Urinary bladder (tissue), 4 donors: ENCODE data around the gene CNOT10. TPM values are rescaled to one million over a fixed set of nuclear protein-coding genes. Genes with fewer than 3 reads are reported as not detected.

Experiments used
- DNase-seq: peaks from one replicate; pipeline ENCODE4 v3.0.0-alpha.2; 2015; ENCODE audit errors: extremely low spot score
- H3K27ac ChIP-seq: one replicate; pipeline ENCODE4 v1.5.1; 2013; ENCODE audit warnings: low read depth, mild to moderate bottlenecking, moderate library complexity
- H3K36me3 ChIP-seq: one replicate; pipeline ENCODE4 v1.6.1; 2013; ENCODE audit warnings: mild to moderate bottlenecking, moderate library complexity; ENCODE audit not compliant: insufficient read depth
- H3K4me1 ChIP-seq: one replicate; pipeline ENCODE4 v1.6.1; 2013; ENCODE audit warnings: mild to moderate bottlenecking, moderate library complexity; ENCODE audit not compliant: insufficient read depth
- H3K4me3 ChIP-seq: one replicate; pipeline ENCODE4 v1.5.1; 2013; ENCODE audit warnings: low read depth, low read length
- whole genome bisulfite sequencing: extraction: QIAGEN DNeasy Blood & Tissue Kit; methylation state at CpG from one replicate; pipeline ENCODE4 v1.1.7; 2013; 5-methylcytosine and 5-hydroxymethylcytosine counted together
- polyA plus RNA-seq: library from polyadenylated mRNA; stranded (reverse); fragments of 200-250 nt; gene quantifications from one replicate; pipeline ENCODE4 v1.2.3, GENCODE V29; 2013
- total RNA-seq: library from RNA; depleted of rRNA; stranded (reverse); fragments of >200 nt; gene quantifications from one replicate; pipeline ENCODE4 v1.2.3, GENCODE V29; 2014
- donor health status: healthy with polysubstance abuse.
- donor health status: healthy.

CNOT10 gene
- total and polyA plus RNA-seq, 2 donors: 14.3 to 50.7 TPM

- H3K27ac ChIP-seq: no peak overlapping the region
- no peaks in the 10 kb centered on the region for H3K36me3 ChIP-seq
- no peak overlapping the region for H3K4me3 ChIP-seq
- DNase-seq: no peak
- H3K4me1 ChIP-seq: peaks cover 3% of the 10 kb centered on the region
- 60% methylated on average over 41 of the region's 41 CpGs for WGBS
These were observed 134.8 kb downstream of the CNOT10 start for GRCh38 chr3:32819551-32820348.

GRCh38 chr3:32820430-32820829 is 135.4 kb downstream of the CNOT10 start:
- Histone ChIP-seq H3K4me1 (peaks cover 3% of the 10 kb centered on the region), H3K4me3 (no peak overlapping the region), H3K36me3 (no peaks in the 10 kb centered on the region), H3K27ac (no peak overlapping the region)
- DNase-seq: no peak
- WGBS: 81% methylated on average over 2 of the region's 2 CpGs

- no peak overlapping the region for H3K4me3 ChIP-seq
These were observed 136.1 kb downstream of the CNOT10 start for GRCh38 chr3:32820971-32821685.

GRCh38 chr3:32821686-32822296 is 136.8 kb downstream of the CNOT10 start:
- peaks cover 3% of the 10 kb centered on the region for H3K4me1 ChIP-seq
- H3K36me3 ChIP-seq: no peaks in the 10 kb centered on the region
- DNase-seq: no peak
- no peak overlapping the region for H3K27ac ChIP-seq
- WGBS: 31% methylated on average over 44 of the region's 44 CpGs
- no peak overlapping the region for H3K4me3 ChIP-seq

More at GRCh38 chr3:32820971-32821685, 136.1 kb downstream of the CNOT10 start:
- H3K27ac ChIP-seq: no peak overlapping the region
- WGBS: 63% methylated on average over 12 of the region's 12 CpGs
- no peaks in the 10 kb centered on the region for H3K36me3 ChIP-seq
- DNase-seq: no peak
- H3K4me1 ChIP-seq: peaks cover 3% of the 10 kb centered on the region

GRCh38 chr3:32822609-32823498 is 137.9 kb downstream of the CNOT10 start:
- DNase-seq: no peak
- no peak overlapping the region for H3K4me3 ChIP-seq
- H3K36me3 ChIP-seq: no peaks in the 10 kb centered on the region
- peaks cover under 1% of the 10 kb centered on the region for H3K4me1 ChIP-seq
- H3K27ac ChIP-seq: no peak overlapping the region
- WGBS: 93% methylated on average over 5 of the region's 5 CpGs

Other genes starting within 250 kb of the CNOT10 start
- 123 TPM for gene CMTM6, start 182.3 kb upstream of the CNOT10 start, total RNA-seq
- 42.2 TPM for gene CMTM6, start 182.3 kb upstream of the CNOT10 start, polyA plus RNA-seq
- gene DYNC1LI1, start 114.3 kb upstream of the CNOT10 start, total RNA-seq: 55.6 TPM
- 29.2 TPM for gene DYNC1LI1, start 114.3 kb upstream of the CNOT10 start, polyA plus RNA-seq
- 0.74 TPM for gene TRIM71, start 132.8 kb downstream of the CNOT10 start, total RNA-seq
- not detected for gene TRIM71, start 132.8 kb downstream of the CNOT10 start, polyA plus RNA-seq